K562 (cell line): Measurements from ENCODE around the gene PPP1R37. TPM values are rescaled to one million over a fixed set of nuclear protein-coding genes. Genes with fewer than 3 reads are reported as not detected.
A peak's percentile ranks its signal among the peaks of the same experiment; 100 is the strongest.

ENCODE experiments used
- BDP1 ChIP-seq: IDR thresholded peaks from 3 replicates; pipeline ENCODE4 v1.6.1; 2011; ENCODE audit not compliant: insufficient read length, insufficient read depth
- MYNN ChIP-seq, 2 experiments: sonication (generic); formaldehyde crosslinking in 1 of 2; IDR thresholded peaks; 2 replicates each; pipeline versions ENCODE4 v1.5.0 to v1.6.1; 2016 to 2020; ENCODE audit warnings: antibody characterized with exemption in 1 of 2, missing genetic modification reagents in 1 of 2
- PHB2 ChIP-seq: fragments of 450-650 bp; IDR thresholded peaks from 2 replicates; pipeline ENCODE4 v1.6.1; 2017; ENCODE audit warnings: low read depth
- SAP30 ChIP-seq: fragments of 200-600 bp; sonication (generic); IDR thresholded peaks from 2 replicates; pipeline ENCODE4 v1.6.1; 2012; ENCODE audit warnings: borderline replicate concordance, low read depth, mild to moderate bottlenecking, moderate library complexity, low read length, control low read depth, inconsistent platforms; ENCODE audit not compliant: insufficient read depth, poor library complexity, severe bottlenecking
- SMARCA5 ChIP-seq: fragments of 450-650 bp; IDR thresholded peaks from 2 replicates; pipeline ENCODE4 v1.6.1; 2016
- TRIM25 ChIP-seq: fragments of 450-650 bp; IDR thresholded peaks from 2 replicates; pipeline ENCODE4 v1.7.0; 2016; ENCODE audit warnings: borderline replicate concordance
- U2AF1 ChIP-seq: fragments of 200-400 bp; formaldehyde crosslinking; optimal IDR thresholded peaks from 2 replicates; pipeline ENCODE3; 2017; ENCODE audit warnings: mild to moderate bottlenecking, low read depth, low read length, moderate library complexity
- ZNF239 ChIP-seq: fragments of 250-450 bp; sonication (Bioruptor Pico); IDR thresholded peaks from 2 replicates; pipeline ENCODE4 v1.4.0; 2020; ENCODE audit warnings: mild to moderate bottlenecking
- ZNF57 ChIP-seq: fragments of 450-650 bp; formaldehyde crosslinking; IDR thresholded peaks from 2 replicates; pipeline ENCODE4 v1.4.0; 2020; ENCODE audit warnings: mild to moderate bottlenecking, moderate library complexity
- polyA plus RNA-seq, 8 experiments: library from polyadenylated mRNA; depleted of rRNA in 4 of 8; stranded (reverse) in 5 of 8; unstranded in 3 of 8; fragments of >200 nt; fragmentation: Nextera tagmentation in 2 of 8; fragmentation: Illumina TruSeq in 1 of 8; extraction: Ambion mirVana in 2 of 8; extraction: Trizol in 1 of 8; gene quantifications; 2 replicates each; pipeline versions ENCODE4 v1.2.1 to v1.2.3, GENCODE V29; 2011 to 2014; ENCODE audit warnings: inconsistent platforms in 1 of 8, missing spikeins in 1 of 8
- total RNA-seq, 7 experiments: library from RNA; depleted of rRNA in 6 of 7; stranded (reverse); fragments of >200 nt in 6 of 7; fragmentation: Illumina TruSeq in 2 of 7; extraction: Trizol in 2 of 7; gene quantifications; 2 replicates each; pipeline versions ENCODE4 v1.2.1 to v1.2.3, GENCODE V29; 2011 to 2021; ENCODE audit warnings: low replicate concordance in 1 of 7

PPP1R37 gene
- total and polyA plus RNA-seq, 9 of the 15 experiments (the other 6 are each of a cell fraction or from before 2014, with no cell fraction given): 0.04 to 20.3 (median 7.3) TPM

GRCh38 chr19:45147835-45148676 lies 55.1 kb downstream of the PPP1R37 start (continued):
- TF ChIP-seq TRIM25 (no peak), SAP30 (no peak), PHB2 (no peak), ZNF57 (CRISPR knock-in tag) (no peak), ZNF239 (no peak), U2AF1 (no peak), SMARCA5 (no peak), BDP1 (no peak), MYNN (IDR thresholded peaks at IDR 0.05) (peak; percentile 97), MYNN (CRISPR knock-in tag; IDR thresholded peaks at IDR 0.05) (peak; percentile 76)
